ENCODE results near the gene CES3.
"Not testable (repeated sequence)": the region's sequence is repeated elsewhere in the genome, so short reads cannot be mapped to it uniquely, and the experiment has no call there.

The CES3 gene

DNA sequence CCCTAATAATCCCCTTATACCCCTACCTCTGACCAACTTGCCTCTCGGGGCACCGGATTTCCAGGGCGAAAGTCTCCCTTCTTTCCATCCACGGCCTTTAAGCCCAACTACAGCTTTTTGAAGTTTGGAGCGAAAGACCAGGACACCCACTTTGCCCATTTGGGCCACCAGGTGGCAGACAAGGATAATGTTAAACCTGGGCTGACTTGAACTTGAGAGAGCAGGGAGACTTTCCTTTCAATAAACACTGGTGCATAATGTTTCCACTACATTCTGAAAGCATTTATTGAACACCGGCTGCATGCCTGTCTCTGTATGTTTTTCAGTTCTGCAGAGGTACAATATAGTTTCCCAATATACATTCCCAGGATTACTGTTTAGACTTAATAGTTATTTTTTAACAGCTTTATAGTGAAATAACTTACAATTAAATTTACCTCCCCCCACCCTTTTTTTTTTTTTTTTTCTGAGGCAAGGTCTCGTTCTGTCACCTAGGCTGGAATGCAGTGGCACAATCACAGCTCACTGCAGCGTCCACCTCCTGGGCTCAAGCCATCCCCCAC lies 6.9 kb upstream of the CES3 start:
- no peak overlapping the region for H3K4me3 ChIP-seq (ENCODE audit: low read length in 2 of 2)
- H3K27ac ChIP-seq (ENCODE audit: low read length) = no peak overlapping the region
- no peaks in the 10 kb centered on the region for H3K4me1 ChIP-seq (ENCODE audit: control insufficient read depth, insufficient read depth, low read length)
- H3K36me3 ChIP-seq (ENCODE audit: control insufficient read depth in 2 of 2, insufficient read depth in 2 of 2, low read length in 2 of 2) = no peaks in the 10 kb centered on the region
- H3K9ac ChIP-seq (ENCODE audit: low read length in 2 of 2) = peak overlapping the region in 1 of 2 donors; percentile 47
- H3K27me3 ChIP-seq (ENCODE audit: control insufficient read depth in 1 of 2, insufficient read depth in 2 of 2, low read length in 2 of 2) = peaks cover 2 to 6% of the 10 kb centered on the region in 2 donors
- H3K9me3 ChIP-seq (ENCODE audit: control insufficient read depth in 2 of 2, low read length in 2 of 2) = no peaks in the 10 kb centered on the region

GRCh38 chr16:66955363-66956153 lies 5.5 kb upstream of the CES3 start:
- not testable (repeated sequence) for H3K4me3 ChIP-seq (ENCODE audit: low read length in 2 of 2); H3K27me3 ChIP-seq (ENCODE audit: control insufficient read depth in 1 of 2, insufficient read depth in 2 of 2, low read length in 2 of 2); H3K4me1 ChIP-seq (ENCODE audit: control insufficient read depth, insufficient read depth, low read length); H3K9me3 ChIP-seq (ENCODE audit: control insufficient read depth in 2 of 2, low read length in 2 of 2); H3K27ac ChIP-seq (ENCODE audit: low read length); H3K9ac ChIP-seq (ENCODE audit: low read length in 2 of 2); H3K36me3 ChIP-seq (ENCODE audit: control insufficient read depth in 2 of 2, insufficient read depth in 2 of 2, low read length in 2 of 2)

DNA sequence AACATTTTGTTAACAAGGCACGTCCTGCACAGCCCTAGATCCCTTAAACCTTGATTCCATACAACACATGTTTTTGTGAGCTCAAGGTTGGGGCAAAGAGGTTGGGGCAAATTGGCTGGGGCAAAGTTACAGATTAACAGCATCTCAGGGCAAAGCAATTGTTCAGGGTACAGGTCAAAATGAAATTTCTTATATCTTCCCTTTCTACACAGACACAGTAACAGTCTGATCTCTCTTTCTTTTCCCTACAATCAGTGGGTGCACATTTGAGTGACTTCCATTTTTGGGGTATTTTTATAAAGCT lies 5.0 kb upstream of the CES3 start:
- not testable (repeated sequence) for H3K27ac ChIP-seq (ENCODE audit: low read length); H3K4me1 ChIP-seq (ENCODE audit: control insufficient read depth, insufficient read depth, low read length); H3K9me3 ChIP-seq (ENCODE audit: control insufficient read depth in 2 of 2, low read length in 2 of 2); H3K4me3 ChIP-seq (ENCODE audit: low read length in 2 of 2); H3K9ac ChIP-seq (ENCODE audit: low read length in 2 of 2); H3K27me3 ChIP-seq (ENCODE audit: control insufficient read depth in 1 of 2, insufficient read depth in 2 of 2, low read length in 2 of 2); H3K36me3 ChIP-seq (ENCODE audit: control insufficient read depth in 2 of 2, insufficient read depth in 2 of 2, low read length in 2 of 2)

DNA sequence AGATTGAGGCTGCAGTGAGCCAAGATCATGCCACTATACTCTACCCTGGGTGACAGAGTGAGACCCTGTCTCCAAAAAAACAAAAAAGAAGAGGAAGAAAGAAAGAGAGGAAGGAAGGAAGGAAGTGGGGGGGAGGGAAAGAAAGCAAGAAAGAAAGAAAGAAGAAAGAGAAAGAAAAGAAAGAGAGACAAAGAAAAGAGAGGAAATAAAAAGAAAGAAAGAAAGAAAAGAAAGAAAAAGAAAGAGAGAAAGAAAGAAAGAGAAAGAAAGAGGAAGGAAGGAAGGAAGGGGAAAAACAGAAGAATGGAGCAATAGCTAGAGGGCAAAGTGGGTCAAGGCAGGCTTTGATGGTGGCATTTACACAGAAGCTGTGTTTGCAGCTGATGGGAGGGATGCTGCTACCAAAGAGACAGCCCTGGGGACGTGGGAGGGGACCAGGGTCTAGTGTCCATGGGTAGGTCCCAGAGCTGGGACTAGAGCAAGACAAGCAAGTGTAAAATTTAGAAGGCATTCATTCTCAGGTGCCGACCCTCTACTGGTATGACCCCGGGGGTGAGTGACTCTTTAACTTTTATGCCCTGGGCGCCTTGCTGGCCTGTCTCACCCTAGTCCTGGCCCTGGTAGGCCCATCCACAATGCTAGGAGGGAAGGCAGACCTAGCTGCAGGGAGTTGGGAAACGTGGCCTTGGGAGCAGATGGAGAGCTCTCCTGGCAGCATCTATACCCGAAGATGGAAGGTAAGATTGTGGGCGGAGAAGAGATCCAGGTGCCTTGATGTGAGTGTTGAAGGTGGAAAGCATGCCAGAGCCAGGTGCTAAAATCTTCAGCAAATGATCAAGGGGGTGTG lies 2.0 kb upstream of the CES3 start:
- H3K9ac ChIP-seq (ENCODE audit: low read length in 2 of 2) = no peak overlapping the region
- H3K9me3 ChIP-seq (ENCODE audit: control insufficient read depth in 2 of 2, low read length in 2 of 2) = no peaks in the 10 kb centered on the region
- H3K4me3 ChIP-seq (ENCODE audit: low read length in 2 of 2) = no peak overlapping the region
- no peaks in the 10 kb centered on the region for H3K27me3 ChIP-seq (ENCODE audit: control insufficient read depth in 1 of 2, insufficient read depth in 2 of 2, low read length in 2 of 2)
- no peaks in the 10 kb centered on the region for H3K4me1 ChIP-seq (ENCODE audit: control insufficient read depth, insufficient read depth, low read length)
- H3K27ac ChIP-seq (ENCODE audit: low read length) = no peak overlapping the region
- H3K36me3 ChIP-seq (ENCODE audit: control insufficient read depth in 2 of 2, insufficient read depth in 2 of 2, low read length in 2 of 2) = no peaks in the 10 kb centered on the region

GRCh38 chr16:66959704-66960161 lies 1.3 kb upstream of the CES3 start:
- Histone ChIP-seq H3K9me3 (ENCODE audit: control insufficient read depth in 2 of 2, low read length in 2 of 2) (no peaks in the 10 kb centered on the region), H3K27ac (ENCODE audit: low read length) (no peak overlapping the region), H3K27me3 (ENCODE audit: control insufficient read depth in 1 of 2, insufficient read depth in 2 of 2, low read length in 2 of 2) (peaks cover 0 to 3% of the 10 kb centered on the region in 2 donors), H3K9ac (ENCODE audit: low read length in 2 of 2) (no peak overlapping the region), H3K4me3 (ENCODE audit: low read length in 2 of 2) (no peak overlapping the region), H3K4me1 (ENCODE audit: control insufficient read depth, insufficient read depth, low read length) (no peaks in the 10 kb centered on the region), H3K36me3 (ENCODE audit: control insufficient read depth in 2 of 2, insufficient read depth in 2 of 2, low read length in 2 of 2) (no peaks in the 10 kb centered on the region)

- H3K4me1 ChIP-seq (ENCODE audit: control insufficient read depth, insufficient read depth, low read length) = no peaks in the 10 kb centered on the region
- no peak overlapping the region for H3K27ac ChIP-seq (ENCODE audit: low read length)
These were observed 796 bp upstream of the CES3 start for GRCh38 chr16:66960270-66960669.

DNA sequence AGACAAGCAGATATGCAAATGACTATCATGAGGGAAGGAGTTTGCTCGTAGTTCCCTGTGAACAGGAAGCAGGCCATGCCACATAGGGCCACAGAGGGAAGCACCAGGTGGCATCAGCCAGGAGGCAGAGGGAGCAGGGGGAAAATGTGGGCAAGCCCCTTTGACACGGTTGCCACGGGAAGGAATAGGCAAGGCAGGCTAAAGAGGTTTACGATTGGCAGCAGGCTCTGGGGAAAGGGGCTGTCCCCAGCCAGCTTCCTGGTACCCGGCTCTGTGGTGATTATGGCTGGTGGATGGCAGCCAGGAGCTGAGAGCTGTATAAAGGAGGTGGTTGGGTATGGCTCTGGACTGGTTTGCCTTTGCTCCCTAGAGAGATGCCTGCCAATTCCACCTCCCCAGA lies 848 bp downstream of the CES3 start:
- H3K4me3 ChIP-seq (ENCODE audit: low read length in 2 of 2) = no peak overlapping the region

More at GRCh38 chr16:66960270-66960669, 796 bp upstream of the CES3 start:
- no peak overlapping the region for H3K4me3 ChIP-seq (ENCODE audit: low read length in 2 of 2)
- H3K36me3 ChIP-seq (ENCODE audit: control insufficient read depth in 2 of 2, insufficient read depth in 2 of 2, low read length in 2 of 2) = no peaks in the 10 kb centered on the region
- no peak overlapping the region for H3K9ac ChIP-seq (ENCODE audit: low read length in 2 of 2)
- H3K27me3 ChIP-seq (ENCODE audit: control insufficient read depth in 1 of 2, insufficient read depth in 2 of 2, low read length in 2 of 2) = peaks cover 0 to 3% of the 10 kb centered on the region in 2 donors
- no peaks in the 10 kb centered on the region for H3K9me3 ChIP-seq (ENCODE audit: control insufficient read depth in 2 of 2, low read length in 2 of 2)

GRCh38 chr16:66964049-66964448 lies 3.0 kb downstream of the CES3 start:
- Histone ChIP-seq H3K36me3 (ENCODE audit: control insufficient read depth in 2 of 2, insufficient read depth in 2 of 2, low read length in 2 of 2) (no peaks in the 10 kb centered on the region), H3K9ac (ENCODE audit: low read length in 2 of 2) (no peak overlapping the region), H3K27ac (ENCODE audit: low read length) (no peak overlapping the region)

More for the DNA sequence above, 848 bp downstream of the CES3 start:
- Histone ChIP-seq H3K9me3 (ENCODE audit: control insufficient read depth in 2 of 2, low read length in 2 of 2) (no peaks in the 10 kb centered on the region), H3K4me1 (ENCODE audit: control insufficient read depth, insufficient read depth, low read length) (no peaks in the 10 kb centered on the region), H3K27ac (ENCODE audit: low read length) (no peak overlapping the region), H3K9ac (ENCODE audit: low read length in 2 of 2) (no peak overlapping the region), H3K36me3 (ENCODE audit: control insufficient read depth in 2 of 2, insufficient read depth in 2 of 2, low read length in 2 of 2) (no peaks in the 10 kb centered on the region), H3K27me3 (ENCODE audit: control insufficient read depth in 1 of 2, insufficient read depth in 2 of 2, low read length in 2 of 2) (peaks cover 0 to 3% of the 10 kb centered on the region in 2 donors)

GRCh38 chr16:66968847-66969246 lies 7.8 kb downstream of the CES3 start:
- H3K9ac ChIP-seq (ENCODE audit: low read length in 2 of 2) = no peak overlapping the region
- H3K27ac ChIP-seq (ENCODE audit: low read length) = no peak overlapping the region
- H3K4me3 ChIP-seq (ENCODE audit: low read length in 2 of 2) = no peak overlapping the region
- H3K27me3 ChIP-seq (ENCODE audit: control insufficient read depth in 1 of 2, insufficient read depth in 2 of 2, low read length in 2 of 2) = peaks cover 0 to 3% of the 10 kb centered on the region in 2 donors
- H3K4me1 ChIP-seq (ENCODE audit: control insufficient read depth, insufficient read depth, low read length) = no peaks in the 10 kb centered on the region
- H3K9me3 ChIP-seq (ENCODE audit: control insufficient read depth in 2 of 2, low read length in 2 of 2) = no peaks in the 10 kb centered on the region
- no peaks in the 10 kb centered on the region for H3K36me3 ChIP-seq (ENCODE audit: control insufficient read depth in 2 of 2, insufficient read depth in 2 of 2, low read length in 2 of 2)

More at GRCh38 chr16:66964049-66964448, 3.0 kb downstream of the CES3 start:
- no peak overlapping the region for H3K4me3 ChIP-seq (ENCODE audit: low read length in 2 of 2)
- no peaks in the 10 kb centered on the region for H3K4me1 ChIP-seq (ENCODE audit: control insufficient read depth, insufficient read depth, low read length)
- H3K9me3 ChIP-seq (ENCODE audit: control insufficient read depth in 2 of 2, low read length in 2 of 2) = no peaks in the 10 kb centered on the region
- peaks cover 0 to 3% of the 10 kb centered on the region in 2 donors for H3K27me3 ChIP-seq (ENCODE audit: control insufficient read depth in 1 of 2, insufficient read depth in 2 of 2, low read length in 2 of 2)

DNA sequence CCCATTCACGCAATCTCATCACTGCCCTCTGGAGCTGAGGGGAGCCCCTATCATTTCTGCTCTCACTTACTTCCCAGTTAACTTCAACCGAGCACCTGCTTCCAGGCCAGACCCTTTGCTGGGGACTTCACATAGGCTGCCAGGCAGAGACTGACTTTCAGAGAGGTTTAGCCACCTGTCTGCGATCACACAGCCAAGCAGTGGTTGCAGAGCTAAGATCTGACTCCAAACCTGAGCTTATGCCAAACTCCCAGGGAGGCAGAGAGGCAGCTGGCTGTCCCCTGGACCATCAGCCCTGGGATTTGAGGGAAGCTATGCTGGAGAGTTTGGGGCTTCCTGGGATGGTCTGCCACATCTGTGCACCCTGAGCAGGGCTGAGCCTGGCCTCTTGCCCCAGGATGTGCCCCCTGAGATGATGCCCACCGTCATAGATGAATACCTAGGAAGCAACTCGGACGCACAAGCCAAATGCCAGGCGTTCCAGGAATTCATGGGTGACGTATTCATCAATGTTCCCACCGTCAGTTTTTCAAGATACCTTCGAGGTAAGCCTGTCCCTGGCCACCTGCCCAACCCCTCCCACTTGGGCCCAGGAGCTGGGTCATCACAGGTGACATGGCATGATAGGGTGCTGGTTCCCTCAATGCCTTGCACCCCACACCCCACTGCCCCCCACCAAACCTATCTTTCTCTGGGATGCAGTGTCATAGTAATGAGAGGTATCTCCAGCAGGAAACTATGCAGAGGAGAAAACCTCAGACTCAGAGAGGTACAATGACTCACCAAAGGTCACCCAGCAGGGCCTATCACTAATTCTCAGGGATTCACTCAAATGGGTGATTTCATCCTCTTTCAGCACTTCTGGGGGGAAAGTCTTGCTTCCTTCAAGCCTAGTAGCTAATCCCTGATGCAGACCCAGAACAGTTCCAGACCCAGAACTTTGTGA lies 10.0 kb downstream of the CES3 start:
- Histone ChIP-seq H3K36me3 (ENCODE audit: control insufficient read depth in 2 of 2, insufficient read depth in 2 of 2, low read length in 2 of 2) (no peaks in the 10 kb centered on the region), H3K4me1 (ENCODE audit: control insufficient read depth, insufficient read depth, low read length) (no peaks in the 10 kb centered on the region), H3K27me3 (ENCODE audit: control insufficient read depth in 1 of 2, insufficient read depth in 2 of 2, low read length in 2 of 2) (no peaks in the 10 kb centered on the region), H3K27ac (ENCODE audit: low read length) (no peak overlapping the region), H3K9ac (ENCODE audit: low read length in 2 of 2) (no peak overlapping the region), H3K9me3 (ENCODE audit: control insufficient read depth in 2 of 2, low read length in 2 of 2) (no peaks in the 10 kb centered on the region), H3K4me3 (ENCODE audit: low read length in 2 of 2) (no peak overlapping the region)
